Thymus (tissue), 11 donors: ENCODE results near the gene SPR. TPM values are rescaled to one million over a fixed set of nuclear protein-coding genes. Genes with fewer than 3 reads are reported as not detected.

Source experiments
- DNase-seq, 9 donors: peaks; one replicate each; pipeline ENCODE4 v3.0.0-alpha.2; 2013; ENCODE audit warnings: low spot score in 9 of 9, low read depth in 6 of 9, missing footprints in 1 of 9
- H3K27ac ChIP-seq, 2 donors: one replicate each; pipeline ENCODE4 v1.5.1; 2013; ENCODE audit warnings: control low read depth in 1 of 2, low read depth in 1 of 2, low read length in 1 of 2, mild to moderate bottlenecking in 1 of 2, moderate library complexity in 1 of 2
- H3K27me3 ChIP-seq, 2 donors: one replicate each; pipeline ENCODE4 v1.5.1; 2013; ENCODE audit warnings: low read length in 1 of 2; ENCODE audit not compliant: control insufficient read depth in 2 of 2, insufficient read depth in 1 of 2
- H3K36me3 ChIP-seq, 2 donors: one replicate each; pipeline ENCODE4 v1.5.1; 2013; ENCODE audit warnings: low read length in 1 of 2, mild to moderate bottlenecking in 1 of 2, moderate library complexity in 1 of 2; ENCODE audit not compliant: control insufficient read depth in 2 of 2, insufficient read depth in 2 of 2
- H3K4me1 ChIP-seq, 2 donors: one replicate each; pipeline ENCODE4 v1.5.1; 2013; ENCODE audit warnings: low read length in 2 of 2; ENCODE audit not compliant: control insufficient read depth in 2 of 2, insufficient read depth in 2 of 2
- H3K4me3 ChIP-seq, 2 donors: one replicate each; pipeline ENCODE4 v1.5.1; 2013; ENCODE audit warnings: low read length in 2 of 2, control low read depth in 1 of 2, mild to moderate bottlenecking in 1 of 2
- H3K9me3 ChIP-seq, 2 donors: one replicate each; pipeline ENCODE4 v1.5.1; 2013; ENCODE audit warnings: low read length in 1 of 2, mild to moderate bottlenecking in 1 of 2; ENCODE audit not compliant: control insufficient read depth in 2 of 2, insufficient read depth in 1 of 2
- WGBS: extraction: QIAGEN DNeasy Blood & Tissue Kit; methylation state at CpG from one replicate; pipeline ENCODE4 v1.1.7; 2013; 5-methylcytosine and 5-hydroxymethylcytosine counted together
- polyA plus RNA-seq: library from polyadenylated mRNA; stranded (reverse); fragments of 200-250 nt; gene quantifications from one replicate; pipeline ENCODE4 v1.2.3, GENCODE V29; 2013
- total RNA-seq: library from RNA; stranded (reverse); fragments of 120-200 nt; gene quantifications from one replicate; pipeline ENCODE4 v1.2.4, GENCODE V29; 2013
- donor health status: healthy.

Gene SPR
- total and polyA plus RNA-seq, 2 donors = 1.8 to 9.1 TPM

- Histone ChIP-seq H3K36me3 (no peaks in the 10 kb centered on the region), H3K27me3 (peaks cover 65 to 98% of the 10 kb centered on the region in 2 donors), H3K27ac (no peak overlapping the region), H3K4me3 (no peak overlapping the region), H3K9me3 (peaks cover 0 to 7% of the 10 kb centered on the region in 2 donors), H3K4me1 (peaks cover 0 to 8% of the 10 kb centered on the region in 2 donors)
- no peak for DNase-seq
- WGBS = 9% methylated on average over 26 of the region's 26 CpGs
Observed at GRCh38 chr2:72925328-72925943, 38.2 kb downstream of the SPR start.

- Histone ChIP-seq H3K27ac (no peak overlapping the region), H3K27me3 (peaks cover 56 to 96% of the 10 kb centered on the region in 2 donors), H3K36me3 (no peaks in the 10 kb centered on the region), H3K4me1 (peaks cover 0 to 4% of the 10 kb centered on the region in 2 donors), H3K4me3 (no peak overlapping the region), H3K9me3 (peaks cover 0 to 7% of the 10 kb centered on the region in 2 donors)
- DNase-seq = no peak
- WGBS = 19% methylated on average over 4 of the region's 4 CpGs
Observed at GRCh38 chr2:72926368-72926767, 39.2 kb downstream of the SPR start.

DNA sequence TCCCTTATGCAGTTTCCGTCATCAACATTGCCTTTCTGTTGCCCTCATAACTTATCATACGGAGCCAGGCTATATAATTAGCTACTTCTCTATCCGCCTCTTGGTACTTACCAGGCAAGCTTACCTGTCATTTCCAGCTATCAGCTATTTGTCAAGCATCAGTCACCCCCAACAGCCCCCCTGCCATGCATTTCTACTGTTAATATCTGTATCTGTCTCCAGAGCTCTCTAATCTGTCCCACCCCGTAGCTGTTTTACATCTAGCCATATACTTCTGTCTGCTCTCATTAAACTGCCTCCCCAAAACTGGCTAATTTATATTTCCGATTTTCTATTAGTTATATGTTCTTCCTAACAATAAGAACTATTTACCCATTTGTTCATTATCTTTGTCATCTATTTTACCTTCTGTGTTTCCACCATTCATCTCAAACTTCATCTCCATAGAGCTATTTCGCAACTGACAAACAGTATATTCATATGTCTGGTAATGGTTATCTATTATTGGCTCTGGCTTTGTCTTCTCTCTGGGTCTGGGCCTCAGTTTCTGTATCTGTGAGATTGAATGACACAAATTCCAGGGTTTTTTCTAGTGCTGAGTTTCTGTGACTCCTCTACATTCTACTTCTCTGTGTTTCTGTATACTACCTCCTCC is 39.7 kb downstream of the SPR start:
- Histone ChIP-seq H3K36me3 (no peaks in the 10 kb centered on the region), H3K27me3 (peaks cover 50 to 94% of the 10 kb centered on the region in 2 donors), H3K4me1 (peaks cover 0 to 4% of the 10 kb centered on the region in 2 donors), H3K4me3 (no peak overlapping the region), H3K27ac (no peak overlapping the region), H3K9me3 (peaks cover 0 to 7% of the 10 kb centered on the region in 2 donors)
- WGBS = 54% methylated on average over 6 of the region's 6 CpGs
- no peak for DNase-seq

DNA sequence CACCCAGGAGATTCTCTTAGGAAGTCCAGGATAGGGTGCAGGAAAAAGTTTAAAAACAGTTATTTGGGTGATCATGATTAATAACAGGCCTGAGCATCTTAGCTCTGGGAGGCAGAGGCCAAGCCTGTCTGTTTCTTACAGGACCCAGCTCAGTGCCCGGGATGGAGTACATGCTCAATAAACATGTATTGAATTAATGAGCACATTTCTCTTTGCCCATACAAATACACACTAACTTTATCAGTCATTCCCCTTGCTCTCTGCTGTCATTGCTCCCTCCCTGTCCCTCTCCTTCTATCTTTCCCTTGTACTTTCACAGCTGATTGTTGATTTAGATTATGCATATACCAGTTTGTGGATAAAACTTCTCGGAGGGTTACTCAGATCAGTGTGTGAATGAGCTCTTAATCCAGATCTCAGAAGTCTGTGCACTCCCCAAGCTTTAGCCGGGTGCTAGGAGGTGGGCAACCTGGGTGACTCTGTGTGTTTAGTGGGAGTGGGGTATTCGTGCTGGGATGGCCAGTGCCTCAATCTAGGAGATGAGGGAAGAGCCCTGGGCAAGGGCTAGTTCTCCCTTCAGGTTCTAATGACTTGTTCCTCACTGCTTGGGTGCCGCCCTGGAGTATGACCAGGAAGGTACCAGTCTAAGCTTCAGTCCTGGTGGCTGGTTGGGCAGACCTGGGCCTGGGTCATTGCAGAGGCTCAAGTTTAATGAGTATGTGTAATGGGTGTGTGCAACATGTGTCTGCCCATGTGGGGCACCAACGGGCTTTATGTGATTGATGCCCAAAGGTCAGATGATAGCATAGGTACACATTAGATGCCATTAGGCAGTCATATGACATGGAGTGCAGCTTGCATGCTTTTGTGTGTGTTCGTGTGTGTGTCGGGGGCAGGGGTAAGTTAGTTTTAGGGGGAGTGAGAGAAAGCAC is 40.7 kb downstream of the SPR start:
- WGBS = 89% methylated on average over 8 of the region's 8 CpGs
- Histone ChIP-seq H3K36me3 (no peaks in the 10 kb centered on the region), H3K4me1 (peaks cover 0 to 4% of the 10 kb centered on the region in 2 donors), H3K27ac (no peak overlapping the region), H3K4me3 (no peak overlapping the region), H3K27me3 (peaks cover 40 to 88% of the 10 kb centered on the region in 2 donors), H3K9me3 (peaks cover 0 to 7% of the 10 kb centered on the region in 2 donors)
- no peak for DNase-seq

GRCh38 chr2:72929010-72929409 is 41.8 kb downstream of the SPR start:
- Histone ChIP-seq H3K4me1 (peaks cover 0 to 4% of the 10 kb centered on the region in 2 donors), H3K4me3 (no peak overlapping the region), H3K36me3 (no peaks in the 10 kb centered on the region), H3K9me3 (peaks cover 0 to 7% of the 10 kb centered on the region in 2 donors), H3K27ac (no peak overlapping the region), H3K27me3 (peaks cover 29 to 85% of the 10 kb centered on the region in 2 donors)
- WGBS = 93% methylated on average over 1 of the region's 1 CpG
- no peak for DNase-seq

DNA sequence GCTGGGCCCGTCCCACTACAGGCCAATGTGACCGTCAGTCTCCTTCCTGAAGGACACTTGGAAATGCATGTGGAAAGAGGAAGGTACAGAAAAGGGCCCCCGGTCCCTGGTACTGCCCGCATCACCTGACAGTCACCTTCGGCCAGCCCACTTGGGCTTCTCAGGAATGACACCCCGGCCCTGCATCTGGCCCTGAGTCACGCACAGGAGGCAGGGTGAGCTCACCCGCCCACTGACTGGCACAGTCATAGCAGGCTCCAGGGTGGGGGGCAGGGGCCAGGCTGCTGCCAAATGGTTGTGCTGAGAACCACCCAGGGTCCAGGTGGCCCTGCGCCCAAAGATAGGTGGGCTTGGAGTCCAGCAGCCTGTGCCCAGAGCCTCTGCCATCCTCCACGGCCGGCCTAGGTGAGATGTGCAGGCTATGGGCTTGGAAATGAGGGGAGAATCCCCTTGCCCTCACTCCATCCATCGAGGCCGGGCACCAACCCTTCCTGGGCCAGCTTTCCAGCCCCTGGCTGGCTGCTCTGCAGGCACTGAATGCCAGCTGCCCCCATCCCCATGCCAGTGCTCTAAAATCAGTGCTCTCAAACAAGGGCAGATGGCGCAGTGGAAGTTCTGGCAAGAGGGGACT is 44.2 kb downstream of the SPR start:
- WGBS = 96% methylated on average over 14 of the region's 14 CpGs
- Histone ChIP-seq H3K4me1 (no peaks in the 10 kb centered on the region), H3K36me3 (no peaks in the 10 kb centered on the region), H3K27me3 (peaks cover 8 to 70% of the 10 kb centered on the region in 2 donors), H3K9me3 (peaks cover 0 to 2% of the 10 kb centered on the region in 2 donors), H3K27ac (no peak overlapping the region), H3K4me3 (no peak overlapping the region)
- no peak for DNase-seq

DNA sequence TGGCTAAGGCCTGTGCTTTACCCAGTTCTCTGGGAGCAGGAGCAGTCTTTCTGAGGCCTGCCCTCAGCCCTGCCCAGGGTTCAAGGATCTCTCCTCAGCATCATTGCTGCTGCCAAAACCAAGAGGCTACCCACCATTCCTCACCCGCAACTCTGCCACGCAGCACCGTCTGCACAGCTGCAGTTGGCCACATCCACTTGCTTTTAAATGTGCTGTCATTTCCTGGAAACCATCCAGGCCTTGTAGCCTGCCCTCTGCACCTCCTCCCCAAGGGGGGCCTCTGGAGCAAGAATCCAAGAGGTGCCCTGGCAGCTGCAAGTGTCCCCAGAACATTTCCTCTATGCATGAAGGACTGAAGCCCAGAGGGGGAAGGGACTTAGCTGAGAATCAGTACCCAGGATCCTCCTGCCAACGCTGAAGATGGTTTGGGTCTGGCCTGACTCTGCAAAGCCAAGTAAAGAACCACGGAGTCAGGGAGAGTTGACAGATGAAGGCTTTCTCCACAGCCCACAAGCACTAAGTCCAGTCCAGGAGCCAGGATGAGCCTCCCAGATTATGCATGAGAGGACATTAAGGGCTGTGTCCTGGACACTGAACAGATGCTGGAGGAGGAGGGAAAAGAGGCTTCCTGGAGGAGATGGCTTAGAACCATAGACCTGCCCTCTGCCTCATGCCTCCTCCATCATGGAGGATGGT is 45.0 kb downstream of the SPR start:
- Histone ChIP-seq H3K27ac (no peak overlapping the region), H3K27me3 (peaks cover 2 to 67% of the 10 kb centered on the region in 2 donors), H3K9me3 (peaks cover 0 to 2% of the 10 kb centered on the region in 2 donors), H3K36me3 (no peaks in the 10 kb centered on the region), H3K4me3 (no peak overlapping the region), H3K4me1 (no peaks in the 10 kb centered on the region)
- WGBS = 44% methylated on average over 5 of the region's 5 CpGs
- DNase-seq = no peak

- Histone ChIP-seq H3K27ac (no peak overlapping the region), H3K4me3 (no peak overlapping the region), H3K27me3 (peaks cover 0 to 62% of the 10 kb centered on the region in 2 donors), H3K4me1 (no peaks in the 10 kb centered on the region), H3K36me3 (no peaks in the 10 kb centered on the region), H3K9me3 (peaks cover 0 to 2% of the 10 kb centered on the region in 2 donors)
- WGBS = 94% methylated on average over 4 of the region's 4 CpGs
- no peak for DNase-seq
Observed at GRCh38 chr2:72932805-72933204, 45.6 kb downstream of the SPR start.
